ENCODE measurements around the gene MYT1. TPM values are rescaled to one million over a fixed set of nuclear protein-coding genes. Genes with fewer than 3 reads are reported as not detected.

The MYT1 gene
- total RNA-seq, 1 experiment from 2014 or later: 7.1 TPM

GRCh38 chr20:64119301-64119680 is 45.0 kb upstream of the MYT1 start:
- Histone ChIP-seq H3K4me3 (replicated peaks in 1 of 2; ENCODE audit: low read depth in 1 of 2, low read length in 2 of 2) (no peak overlapping the region), H3K36me3 (ENCODE audit: control insufficient read depth in 1 of 2, insufficient read depth in 2 of 2, low read length in 2 of 2) (no peaks in the 10 kb centered on the region), H2AFZ (ENCODE audit: low read depth, low read length, poor library complexity, severe bottlenecking) (no peak overlapping the region), H3K27ac (ENCODE audit: low read depth, low read length) (no peak overlapping the region; the same call in 1 of the 2 replicates), H3K27me3 (ENCODE audit: insufficient read depth, low read length) (no peaks in the 10 kb centered on the region), H3K79me2 (ENCODE audit: insufficient read depth, low read length) (no peaks in the 10 kb centered on the region), H3K4me2 (ENCODE audit: low read length) (no peak overlapping the region), H3K9me3 (ENCODE audit: control insufficient read depth in 1 of 2, insufficient read depth in 1 of 2, low read depth in 1 of 2, low read length in 2 of 2) (no peaks in the 10 kb centered on the region), H4K20me1 (ENCODE audit: insufficient read depth) (no peaks in the 10 kb centered on the region), H3K9me2 (ENCODE audit: insufficient read depth) (no peaks in the 10 kb centered on the region), H3K4me1 (ENCODE audit: control insufficient read depth in 1 of 2, insufficient read depth in 2 of 2, low read length in 2 of 2) (peaks cover 0 to 8% of the 10 kb centered on the region in 2 experiments; a peak in 2 of 4 replicates), H3K9ac (ENCODE audit: low read length) (no peak overlapping the region)
- BruUV-seq (replicated peaks): no TSS peak
- TF ChIP-seq POLR2A (IDR thresholded peaks at IDR 0.05; ENCODE audit: borderline replicate concordance, extremely low read depth, insufficient read depth, insufficient read length) (no peak), ELF1 (IDR thresholded peaks at IDR 0.05; ENCODE audit: borderline replicate concordance, low read depth) (no peak), FOSL1 (IDR thresholded peaks at IDR 0.05; ENCODE audit: low read depth) (no peak), CTCF (IDR thresholded peaks at IDR 0.05 in 2 of 3, conservative IDR thresholded peaks at IDR 0.05 in 1 of 3; ENCODE audit: borderline replicate concordance in 1 of 3, insufficient read depth in 1 of 3, low read depth in 2 of 3, low read length in 2 of 3) (no peak), ATF3 (IDR thresholded peaks at IDR 0.05) (no peak), REST (IDR thresholded peaks at IDR 0.05; ENCODE audit: low read depth) (no peak), SIN3A (IDR thresholded peaks at IDR 0.05; ENCODE audit: low read depth) (no peak), TCF7L2 (IDR thresholded peaks at IDR 0.05; ENCODE audit: borderline replicate concordance, extremely low read depth, insufficient read depth, insufficient read length) (no peak), CEBPB (IDR thresholded peaks at IDR 0.05; ENCODE audit: low read depth) (no peak), CBX3 (IDR thresholded peaks at IDR 0.05; ENCODE audit: low read depth) (no peak), SRF (IDR thresholded peaks at IDR 0.05; ENCODE audit: low read depth) (no peak), ZNF274 (IDR thresholded peaks at IDR 0.05; ENCODE audit: low read depth, low read length) (no peak), EGR1 (IDR thresholded peaks at IDR 0.05; ENCODE audit: low read depth) (no peak), YY1 (IDR thresholded peaks at IDR 0.05; ENCODE audit: extremely low read depth, insufficient replicate concordance, low read depth, low read length) (no peak), POLR2AphosphoS5 (IDR thresholded peaks at IDR 0.05; ENCODE audit: low read depth, low read length) (no peak), JUND (IDR thresholded peaks at IDR 0.05) (no peak)
- CTCF ChIA-PET: interaction anchor here (1.1 to 1.9 kb wide), 4 partner anchors 80 to 581 kb away, joined by 3 to 16 read pairs (median 8); partner anchors contain the start of genes PRPF6 and PTK6
- intact Hi-C loops (cut with micrococcal nuclease): no loop called here
- POLR2A ChIA-PET: no interaction called here
- DNase-seq (ENCODE audit: low read depth, low spot score) (no peak), ATAC-seq (no peak)
- RAD21 ChIA-PET (ENCODE audit: low non-redundant PET in 1 of 2, low total read pairs in 2 of 2, uncharacterized antibody in 2 of 2, unreplicated experiment in 2 of 2): no interaction called here

Measured in HCT116 (cell line).